HUES6 (cell line): ENCODE results near the gene MEPCE.

ENCODE experiments used
- H3K27ac ChIP-seq: 2 replicates; pipeline ENCODE4 v1.7.0; 2013; ENCODE audit warnings: low read depth, mild to moderate bottlenecking, low read length, inconsistent platforms
- H3K27me3 ChIP-seq: 2 replicates; pipeline ENCODE4 v1.6.1; 2013; ENCODE audit warnings: low read length; ENCODE audit not compliant: control insufficient read depth, insufficient read depth
- H3K36me3 ChIP-seq: 2 replicates; pipeline ENCODE4 v1.6.1; 2013; ENCODE audit warnings: low read length; ENCODE audit not compliant: control insufficient read depth, insufficient read depth
- H3K4me1 ChIP-seq: 2 replicates; pipeline ENCODE4 v1.6.1; 2013; ENCODE audit warnings: low read length; ENCODE audit not compliant: control insufficient read depth, insufficient read depth
- H3K4me3 ChIP-seq: 2 replicates; pipeline ENCODE4 v1.5.1; 2013; ENCODE audit warnings: low read depth, low read length
- H3K9ac ChIP-seq: one replicate; pipeline ENCODE4 v1.6.1; 2013; ENCODE audit warnings: mild to moderate bottlenecking, low read length
- H3K9me3 ChIP-seq: 2 replicates; pipeline ENCODE4 v1.6.1; 2013; ENCODE audit warnings: low read depth, low read length; ENCODE audit not compliant: control insufficient read depth, insufficient read depth

MEPCE gene

DNA sequence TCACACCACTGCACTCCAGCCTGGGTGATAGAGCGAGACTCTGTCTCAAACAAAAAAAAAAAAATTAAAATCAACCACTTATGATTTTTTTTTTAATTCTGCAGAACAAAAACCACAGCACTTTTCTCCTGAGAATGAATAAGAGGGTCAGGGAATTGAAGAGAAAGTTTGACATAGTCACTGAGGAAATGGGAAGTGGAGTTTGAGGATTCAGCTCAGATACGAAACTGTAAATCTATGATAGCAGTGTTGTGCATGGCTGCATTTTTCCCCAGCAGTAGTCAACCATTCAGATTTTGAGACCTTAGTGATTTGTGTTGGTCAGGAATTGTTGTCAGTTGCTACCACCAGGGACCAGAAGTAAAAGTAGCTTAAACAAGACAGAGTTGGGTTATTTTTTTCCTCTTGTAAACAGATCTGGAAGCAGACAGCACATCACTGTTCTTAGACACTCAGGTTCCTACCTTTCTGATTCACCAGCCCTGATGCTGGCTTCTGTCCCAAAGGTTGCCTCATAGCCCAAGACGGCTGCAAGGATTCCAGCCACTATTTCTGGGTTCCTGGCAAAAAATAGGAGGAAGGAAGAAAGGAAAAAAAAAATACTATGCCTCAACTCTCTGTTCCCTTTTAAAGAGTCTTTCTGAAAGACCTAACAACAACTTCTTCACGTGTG, 36.3 kb upstream of the MEPCE start:
- Histone ChIP-seq H3K27ac (no peak overlapping the region), H3K9me3 (no peaks in the 10 kb centered on the region), H3K36me3 (no peaks in the 10 kb centered on the region), H3K4me1 (0 out of 2 replicates have a peak, but pooled peaks cover 4% of the 10 kb centered on the region), H3K27me3 (no peaks in the 10 kb centered on the region), H3K4me3 (no peak overlapping the region), H3K9ac (no peak overlapping the region)

DNA sequence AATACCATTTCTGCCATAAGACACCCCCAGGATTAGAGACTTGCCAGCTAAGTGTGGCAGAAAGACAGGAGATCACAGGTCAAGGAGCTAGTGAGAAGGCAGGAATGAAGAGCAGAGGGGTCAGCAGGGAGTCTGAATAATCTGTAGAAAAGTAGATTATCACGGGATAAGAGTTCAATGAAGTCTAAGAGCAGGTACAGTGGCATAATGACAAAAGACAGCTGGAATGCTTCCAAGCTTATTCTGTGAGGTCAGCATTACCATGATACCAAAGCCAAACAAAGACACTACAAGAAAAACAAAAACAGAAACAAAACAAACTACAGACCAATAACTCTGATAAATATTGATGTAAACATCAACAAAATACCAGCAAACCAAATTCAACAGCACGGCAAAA, 35.6 kb upstream of the MEPCE start:
- Histone ChIP-seq H3K4me3 (no peak overlapping the region), H3K4me1 (0 out of 2 replicates have a peak, but pooled peaks cover 4% of the 10 kb centered on the region), H3K9me3 (no peaks in the 10 kb centered on the region), H3K9ac (no peak overlapping the region), H3K27me3 (no peaks in the 10 kb centered on the region), H3K36me3 (no peaks in the 10 kb centered on the region), H3K27ac (no peak overlapping the region)

DNA sequence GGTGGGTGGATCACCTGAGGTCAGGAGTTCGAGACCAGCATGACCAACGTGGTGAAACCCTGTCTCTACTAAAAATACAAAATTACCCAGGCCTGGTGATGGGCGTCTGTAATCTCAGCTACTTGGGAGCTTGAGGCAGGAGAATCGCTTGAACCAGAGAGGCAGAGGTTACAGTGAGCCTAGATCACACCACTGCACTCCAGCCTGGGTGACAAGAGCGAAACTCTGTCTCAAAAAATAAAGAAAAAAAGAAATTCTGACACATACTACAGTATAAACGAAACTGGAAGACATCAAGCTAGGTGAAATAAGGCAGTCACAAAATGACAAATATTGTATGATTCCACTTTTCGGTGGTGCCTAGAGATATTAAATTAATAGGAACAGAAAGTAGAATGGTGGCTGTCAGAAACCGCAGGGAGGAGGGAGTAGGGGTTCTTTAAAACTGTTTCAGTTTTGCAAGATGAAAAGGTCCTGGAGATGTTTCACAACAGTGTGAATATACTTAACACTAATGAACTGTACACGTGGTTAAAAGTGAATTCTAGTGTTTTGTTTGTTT, 33.1 kb upstream of the MEPCE start:
- Histone ChIP-seq H3K9ac (no peak overlapping the region), H3K4me1 (0 out of 2 replicates have a peak, but pooled peaks cover 7% of the 10 kb centered on the region), H3K27ac (no peak overlapping the region), H3K4me3 (no peak overlapping the region), H3K36me3 (no peaks in the 10 kb centered on the region), H3K9me3 (no peaks in the 10 kb centered on the region), H3K27me3 (peaks cover 3% of the 10 kb centered on the region; the same call in 1 of the 2 replicates)

DNA sequence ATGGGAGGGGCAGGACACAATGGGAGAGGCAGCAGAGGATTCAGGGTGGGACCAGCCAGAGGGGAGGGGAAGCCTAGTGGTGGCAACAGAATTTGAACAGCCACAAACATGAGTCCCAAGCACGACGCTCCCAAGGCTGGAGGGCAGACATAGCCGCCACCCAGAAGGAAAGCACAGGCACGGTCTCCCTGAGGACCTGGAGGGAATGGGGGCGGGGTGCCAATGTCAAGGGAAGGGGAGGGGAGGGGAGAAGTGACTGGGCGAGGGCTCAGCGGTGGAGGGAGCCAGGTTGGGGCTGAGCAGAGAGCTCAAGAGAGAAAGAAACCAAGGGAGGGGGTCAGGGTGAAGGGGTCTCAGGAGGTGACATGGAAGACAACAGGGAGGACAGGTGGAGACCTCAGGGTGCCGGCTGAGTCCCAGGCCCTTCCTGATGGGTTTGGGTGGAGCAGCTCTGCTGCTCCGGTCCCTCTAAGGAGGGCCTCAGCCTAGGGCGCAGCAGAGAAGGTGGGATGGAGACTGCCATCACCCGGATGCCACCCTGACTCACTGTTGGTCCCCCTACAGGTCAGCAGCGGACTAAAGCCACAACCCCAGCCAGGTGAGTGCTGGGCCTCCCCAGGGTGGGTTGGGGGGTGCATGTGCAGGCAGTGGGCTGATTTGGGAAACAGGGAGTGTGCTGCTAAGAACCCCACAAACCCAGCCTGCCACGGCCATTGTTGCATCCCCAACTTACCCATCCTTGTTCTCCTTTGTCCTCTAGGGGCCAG, 32.1 kb upstream of the MEPCE start:
- H3K36me3 ChIP-seq: no peaks in the 10 kb centered on the region
- H3K27me3 ChIP-seq: peaks cover 6% of the 10 kb centered on the region; the same call in 1 of the 2 replicates
- H3K9ac ChIP-seq: no peak overlapping the region
- H3K4me1 ChIP-seq: 0 out of 2 replicates have a peak, but pooled peaks cover 7% of the 10 kb centered on the region
- no peaks in the 10 kb centered on the region for H3K9me3 ChIP-seq
- no peak overlapping the region for H3K4me3 ChIP-seq
- no peak overlapping the region for H3K27ac ChIP-seq

DNA sequence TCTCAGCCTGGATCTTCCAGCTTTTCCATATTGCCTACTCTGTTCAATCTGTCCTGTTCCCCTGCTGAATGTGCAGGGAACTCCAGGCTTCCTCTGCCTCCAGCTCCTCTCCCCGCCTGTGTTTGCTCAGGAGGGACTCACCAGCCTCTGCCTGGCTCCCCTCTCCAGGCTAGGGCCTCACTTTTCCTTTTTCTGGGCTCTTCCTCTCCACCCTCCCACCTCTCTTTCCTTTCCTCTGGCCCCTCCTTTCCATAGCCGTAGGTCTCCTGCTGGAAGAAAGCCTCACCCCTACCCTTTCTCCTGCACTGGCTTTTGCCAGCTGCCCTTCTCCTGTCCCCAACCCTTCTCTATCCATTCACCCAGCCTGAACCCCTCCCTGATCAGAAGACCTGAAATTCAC, 31.4 kb upstream of the MEPCE start:
- H3K9me3 ChIP-seq: no peaks in the 10 kb centered on the region
- H3K27me3 ChIP-seq: peaks cover 6% of the 10 kb centered on the region; the same call in 1 of the 2 replicates
- no peaks in the 10 kb centered on the region for H3K36me3 ChIP-seq
- H3K9ac ChIP-seq: no peak overlapping the region
- no peak overlapping the region for H3K4me3 ChIP-seq
- H3K27ac ChIP-seq: no peak overlapping the region
- H3K4me1 ChIP-seq: 0 out of 2 replicates have a peak, but pooled peaks cover 7% of the 10 kb centered on the region

DNA sequence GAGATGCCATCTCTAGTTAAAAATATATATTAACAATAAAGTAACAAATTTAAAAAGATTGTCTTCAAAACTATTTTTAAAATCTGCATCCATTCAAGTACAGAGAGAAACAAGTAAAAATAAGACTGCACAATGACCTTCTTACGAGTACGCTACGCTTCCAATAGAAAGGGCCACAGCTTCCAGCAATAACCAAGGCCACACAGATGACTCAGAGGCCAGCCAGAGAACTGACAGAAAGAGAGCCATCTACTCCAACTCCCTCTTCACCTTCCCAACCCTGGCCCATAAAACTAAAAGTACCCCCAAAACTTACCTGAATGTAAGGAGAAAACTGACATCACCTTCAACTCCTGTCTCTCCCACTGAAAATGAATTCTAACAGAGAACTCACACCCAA, 29.6 kb upstream of the MEPCE start:
- Histone ChIP-seq H3K27ac (no peak overlapping the region), H3K9ac (no peak overlapping the region), H3K9me3 (no peaks in the 10 kb centered on the region), H3K36me3 (no peaks in the 10 kb centered on the region), H3K27me3 (peaks cover 6% of the 10 kb centered on the region; the same call in 1 of the 2 replicates), H3K4me1 (0 out of 2 replicates have a peak, but pooled peaks cover 7% of the 10 kb centered on the region), H3K4me3 (no peak overlapping the region)

DNA sequence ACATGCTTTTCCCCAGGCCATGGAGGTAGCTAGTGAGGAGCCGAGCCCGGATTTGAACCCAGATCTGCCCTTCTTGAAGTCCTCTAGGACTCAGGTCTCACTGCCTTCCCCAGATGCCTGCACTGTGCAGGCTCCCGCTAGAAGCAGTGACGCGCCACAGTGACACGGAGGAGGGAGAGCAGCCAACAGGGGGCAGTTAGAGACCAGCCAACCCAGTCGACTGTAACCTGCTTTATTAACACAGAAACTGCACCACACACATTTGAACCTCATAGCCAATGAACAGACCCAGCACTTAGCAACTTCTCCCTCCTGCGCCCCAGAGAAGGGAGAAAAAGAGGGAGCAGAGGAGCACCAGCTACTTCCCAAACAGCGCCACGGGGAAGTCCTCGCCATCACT, 29.0 kb upstream of the MEPCE start:
- Histone ChIP-seq H3K27me3 (peaks cover 6% of the 10 kb centered on the region; the same call in 1 of the 2 replicates), H3K9me3 (no peaks in the 10 kb centered on the region), H3K36me3 (no peaks in the 10 kb centered on the region), H3K27ac (no peak overlapping the region), H3K9ac (no peak overlapping the region), H3K4me1 (0 out of 2 replicates have a peak, but pooled peaks cover 7% of the 10 kb centered on the region), H3K4me3 (no peak overlapping the region)

DNA sequence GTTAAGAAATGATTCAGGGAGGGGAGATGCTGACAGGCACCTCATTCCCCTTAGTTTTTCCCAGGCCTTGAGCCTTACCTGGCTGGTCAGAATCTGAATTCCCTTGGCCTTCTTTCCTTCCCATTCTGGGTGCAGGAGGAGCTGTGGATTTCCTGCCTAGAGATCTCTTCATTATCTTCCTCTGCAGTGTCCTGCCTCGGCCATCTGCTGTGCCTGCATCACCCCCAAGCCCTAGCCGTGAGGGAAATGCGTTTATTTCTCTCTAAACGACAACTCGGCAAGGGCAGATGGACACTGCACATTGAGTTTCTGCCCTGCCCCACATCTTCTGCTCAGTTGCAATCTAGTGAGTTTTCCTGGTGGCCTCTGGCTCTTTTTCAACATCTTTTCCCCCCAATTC, 27.8 kb upstream of the MEPCE start:
- Histone ChIP-seq H3K27ac (no peak overlapping the region), H3K36me3 (no peaks in the 10 kb centered on the region), H3K4me1 (0 out of 2 replicates have a peak, but pooled peaks cover 7% of the 10 kb centered on the region)

DNA sequence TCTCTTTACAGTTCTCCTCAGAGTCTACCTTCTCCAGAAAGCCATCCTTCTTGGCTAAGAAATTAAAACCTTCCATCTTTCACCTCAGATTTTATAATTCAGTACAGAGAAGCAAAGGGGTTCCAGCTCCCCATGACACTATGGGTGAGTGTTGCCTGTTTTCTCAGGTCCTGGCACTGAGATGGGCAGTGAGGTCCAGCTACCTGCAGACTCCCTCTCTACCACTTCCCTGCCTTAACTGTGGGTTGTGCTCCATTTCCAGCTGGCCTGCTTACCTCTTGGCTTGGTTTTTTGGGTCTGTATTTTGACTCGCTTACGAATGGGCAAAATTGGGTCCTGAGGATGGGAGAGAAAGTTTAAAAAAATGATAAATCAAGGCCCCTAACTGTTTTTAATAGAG, 27.4 kb upstream of the MEPCE start:
- peaks cover 6% of the 10 kb centered on the region; the same call in 1 of the 2 replicates for H3K27me3 ChIP-seq
- H3K9me3 ChIP-seq: no peaks in the 10 kb centered on the region
- no peak overlapping the region for H3K9ac ChIP-seq
- H3K36me3 ChIP-seq: no peaks in the 10 kb centered on the region
- H3K27ac ChIP-seq: no peak overlapping the region
- H3K4me3 ChIP-seq: no peak overlapping the region
- H3K4me1 ChIP-seq: peaks cover 8% of the 10 kb centered on the region; the same call in 1 of the 2 replicates

More for the DNA sequence above, 27.8 kb upstream of the MEPCE start:
- Histone ChIP-seq H3K9me3 (no peaks in the 10 kb centered on the region), H3K27me3 (peaks cover 6% of the 10 kb centered on the region; the same call in 1 of the 2 replicates), H3K4me3 (no peak overlapping the region), H3K9ac (no peak overlapping the region)

DNA sequence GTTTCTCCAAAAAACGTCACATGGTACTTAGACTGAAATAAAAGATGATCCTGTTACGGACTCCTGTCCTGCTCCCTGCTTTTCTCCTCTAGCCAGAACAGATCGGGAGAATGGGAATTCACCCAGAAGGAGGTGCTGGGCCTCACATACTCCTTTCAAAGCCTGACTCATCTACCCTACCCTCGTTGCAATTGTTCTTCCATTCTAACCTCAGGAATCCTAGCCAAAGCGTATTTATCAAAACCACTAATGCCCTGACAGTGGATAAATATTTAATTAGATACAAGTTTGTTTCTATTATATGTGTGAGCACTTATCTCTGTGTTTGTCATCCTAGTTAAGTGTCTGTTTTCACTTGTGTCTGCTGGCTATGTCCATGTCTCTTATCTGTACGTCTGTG, 22.9 kb upstream of the MEPCE start:
- H3K4me3 ChIP-seq: no peak overlapping the region
- no peak overlapping the region for H3K9ac ChIP-seq
- no peak overlapping the region for H3K27ac ChIP-seq
- peaks cover 3% of the 10 kb centered on the region; the same call in 1 of the 2 replicates for H3K4me1 ChIP-seq
- H3K27me3 ChIP-seq: peaks cover 22% of the 10 kb centered on the region; the same call in 1 of the 2 replicates
- H3K36me3 ChIP-seq: no peaks in the 10 kb centered on the region
- H3K9me3 ChIP-seq: no peaks in the 10 kb centered on the region
